T47D (cell line): Measurements from ENCODE around the gene RHO.
A peak's percentile ranks its signal among the peaks of the same experiment; 100 is the strongest.

Experiments used
- DNase-seq, 2 experiments: peaks; one replicate each; pipeline versions ENCODE4 v3.0.0 to v3.0.0-alpha.2; 2011 to 2012; ENCODE audit warnings: low read depth in 1 of 2, low spot score in 1 of 2
- JUND ChIP-seq: IDR thresholded peaks from 2 replicates; pipeline ENCODE4 v1.6.1; 2012; ENCODE audit warnings: low read depth
- in situ Hi-C: cut with HindIII; loops from 2 replicates; pipeline ENCODE4 v1.10.0; 2016; ENCODE audit warnings: low sequenced_read_pairs, low pct_unique_long_range_greater_than_20kb

RHO gene

GRCh38 chr3:129547241-129547640, 18.8 kb downstream of the RHO start:
- DNase-seq: no peak
- TF ChIP-seq JUND: no peak
- in situ Hi-C loops: no loop called here

GRCh38 chr3:129548104-129548965, 19.9 kb downstream of the RHO start:
- no peak for DNase-seq
- no peak for TF ChIP-seq JUND
- in situ Hi-C loops: no loop called here

GRCh38 chr3:129549006-129549800, 20.8 kb downstream of the RHO start:
- DNase-seq: no peak
- no peak for TF ChIP-seq JUND
- in situ Hi-C loops: no loop called here

DNA sequence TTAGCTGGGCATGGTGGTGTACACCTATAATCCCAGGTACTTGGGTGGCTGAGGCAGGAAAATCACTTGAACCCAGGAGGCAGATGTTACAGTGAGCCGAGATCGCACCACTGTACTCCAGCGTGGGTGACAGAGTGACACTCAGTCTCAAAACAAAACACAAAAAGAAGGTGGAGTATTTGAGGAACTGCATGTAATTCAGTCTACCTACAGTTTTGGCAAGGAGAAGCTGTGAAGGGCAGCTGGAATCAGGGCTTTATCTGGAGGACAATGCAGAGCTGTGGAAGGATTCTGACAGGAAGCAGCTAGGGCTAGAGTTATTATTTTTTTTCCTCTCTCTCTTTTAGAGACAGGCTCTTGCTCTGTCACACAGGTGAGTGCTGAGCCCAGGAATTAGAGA, 21.4 kb downstream of the RHO start:
- in situ Hi-C loops: no loop called here
- no peak for DNase-seq

GRCh38 chr3:129552287-129553050, 24.0 kb downstream of the RHO start:
- in situ Hi-C loops: no loop called here
- DNase-seq: peak in 1 of 2 experiments; percentile 51
- TF ChIP-seq JUND: no peak

More for the DNA sequence above, 21.4 kb downstream of the RHO start:
- no peak for TF ChIP-seq JUND

- no peak for DNase-seq
- no peak for TF ChIP-seq JUND
- in situ Hi-C loops: no loop called here
These were observed 24.7 kb downstream of the RHO start for GRCh38 chr3:129553171-129553570.

DNA sequence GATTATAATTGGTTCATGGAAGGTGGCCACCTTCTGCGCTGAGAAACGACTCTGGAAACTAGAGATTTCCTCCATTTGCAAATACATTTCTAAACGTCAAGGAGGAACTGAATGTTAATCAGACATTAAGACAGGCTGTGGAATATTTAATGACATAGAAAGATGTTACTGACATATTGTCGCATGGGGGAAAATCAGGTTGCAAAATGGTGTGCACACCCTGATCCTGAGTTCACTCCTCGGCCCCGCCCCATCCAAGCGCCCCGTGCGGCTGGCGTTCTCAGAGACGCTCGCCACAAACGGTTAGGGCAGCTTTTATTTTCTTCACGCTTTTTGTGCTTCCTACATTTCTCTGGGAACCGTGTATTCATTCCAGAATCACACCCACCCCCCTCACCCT, 25.3 kb downstream of the RHO start:
- DNase-seq: no peak
- no peak for TF ChIP-seq JUND
- in situ Hi-C loops: no loop called here

- in situ Hi-C loops: no loop called here
- no peak for DNase-seq
These were observed 26.1 kb downstream of the RHO start for GRCh38 chr3:129554356-129555152.

GRCh38 chr3:129555153-129555550, 26.7 kb downstream of the RHO start:
- in situ Hi-C loops: no loop called here
- TF ChIP-seq JUND: no peak
- DNase-seq: no peak

More at GRCh38 chr3:129554356-129555152, 26.1 kb downstream of the RHO start:
- no peak for TF ChIP-seq JUND

GRCh38 chr3:129555616-129556357, 27.3 kb downstream of the RHO start:
- TF ChIP-seq JUND: no peak
- no peak for DNase-seq
- in situ Hi-C loops: no loop called here

- DNase-seq: no peak
- no peak for TF ChIP-seq JUND
- in situ Hi-C loops: no loop called here
These were observed 27.9 kb downstream of the RHO start for GRCh38 chr3:129556358-129556695.
